ENCODE measurements around the gene DHDH.

GRCh38 chr19:48950830-48951519, 17.5 kb downstream of the DHDH start:
- TF ChIP-seq CTCF (IDR thresholded peaks at IDR 0.05) (no peak), POLR2A (IDR thresholded peaks at IDR 0.05) (no peak)

Data from heart left ventricle (tissue), 13 donors.